Mesenteric fat pad (tissue), 1 donor: ENCODE results near the gene MICU2. TPM values are rescaled to one million over a fixed set of nuclear protein-coding genes. Genes with fewer than 3 reads are reported as not detected.
A peak's percentile ranks its signal among the peaks of the same experiment; 100 is the strongest.

ENCODE experiments used
- DNase-seq: peaks from one replicate; pipeline ENCODE4 v3.0.0-alpha.2; 2020; ENCODE audit warnings: low spot score
- long read RNA-seq: library from polyadenylated mRNA; unstranded; transcript quantifications from one replicate; pipeline ENCODE4 v2.0.0, GENCODE V29; 2020
- total RNA-seq: library from RNA; stranded (reverse); fragmentation: NEBNext Ultra II Directional; extraction: Animal tissue kit (Norgen Biotek cat#: 25700); gene quantifications from one replicate; pipeline ENCODE4 v1.2.1, GENCODE V29; 2021
- donor health status: DM: yes; HTN: yes; CAD: no.

MICU2 gene
- total RNA-seq, result 28.8 TPM
- long read RNA-seq, transcript MICU2-201 (12 exons, 1,920 nt), result major isoform, 67 of 91 reads
- long read RNA-seq, partial matches to known transcripts, result 9 of 91 reads
- long read RNA-seq, other reads (novel, unspliced or antisense), result 15 of 91 reads

GRCh38 chr13:21603531-21604448 lies at the start of gene MICU2:
MICU2 (minus strand) TSS chr13:21604170; CDS start chr13:21604148, 22 bp downstream.
- peak; percentile 97 for DNase-seq

- DNase-seq, result no peak
These were observed 37.7 kb upstream of the MICU2 start for GRCh38 chr13:21641629-21642028.

GRCh38 chr13:21639561-21639960 lies 35.6 kb upstream of the MICU2 start:
- no peak for DNase-seq

GRCh38 chr13:21638319-21639282 lies 34.6 kb upstream of the MICU2 start:
- DNase-seq, result no peak

- DNase-seq, result no peak
These were observed 33.3 kb upstream of the MICU2 start for GRCh38 chr13:21637296-21637695.

GRCh38 chr13:21636656-21637055 lies 32.7 kb upstream of the MICU2 start:
- DNase-seq, result no peak

GRCh38 chr13:21632196-21632595 lies 28.2 kb upstream of the MICU2 start:
- DNase-seq, result no peak

- no peak for DNase-seq
These were observed 21.4 kb upstream of the MICU2 start for GRCh38 chr13:21625366-21625765.

- no peak for DNase-seq
These were observed 16.9 kb upstream of the MICU2 start for GRCh38 chr13:21620861-21621260.

- DNase-seq, result no peak
These were observed 15.8 kb upstream of the MICU2 start for GRCh38 chr13:21619633-21620220.

GRCh38 chr13:21616880-21617279 lies 12.9 kb upstream of the MICU2 start:
- no peak for DNase-seq

GRCh38 chr13:21616205-21616866 lies 12.4 kb upstream of the MICU2 start:
- DNase-seq, result no peak

GRCh38 chr13:21615427-21615826 lies 11.5 kb upstream of the MICU2 start:
- no peak for DNase-seq

GRCh38 chr13:21613791-21614190 lies 9.8 kb upstream of the MICU2 start:
- DNase-seq, result no peak

- no peak for DNase-seq
These were observed 7.4 kb upstream of the MICU2 start for GRCh38 chr13:21611385-21611784.

- no peak for DNase-seq
These were observed 6.7 kb upstream of the MICU2 start for GRCh38 chr13:21610687-21611086.

GRCh38 chr13:21608961-21609360 lies 5.0 kb upstream of the MICU2 start:
- no peak for DNase-seq

- DNase-seq, result no peak
These were observed 2.8 kb upstream of the MICU2 start for GRCh38 chr13:21606796-21607195.

GRCh38 chr13:21606251-21606650 lies 2.3 kb upstream of the MICU2 start:
- DNase-seq, result no peak

- DNase-seq, result no peak
These were observed 7.2 kb downstream of the MICU2 start for GRCh38 chr13:21596722-21597121.

- DNase-seq, result no peak
These were observed 8.5 kb downstream of the MICU2 start for GRCh38 chr13:21595546-21595822.
